Posterior vena cava (tissue), 2 donors: ENCODE results near the gene CAMK1G. TPM values are rescaled to one million over a fixed set of nuclear protein-coding genes. Genes with fewer than 3 reads are reported as not detected.

Experiments used
- DNase-seq: peaks from one replicate; pipeline ENCODE4 v3.0.0-alpha.2; 2020; ENCODE audit warnings: low spot score
- intact Hi-C, 2 donors: fragments of 100-400 bp; cut with DNase I; formaldehyde crosslinking; loops; one replicate each; pipeline versions ENCODE4 v1.14.1 to v1.14.2; 2022 to 2023
- long read RNA-seq, 2 donors: library from polyadenylated mRNA; unstranded; transcript quantifications; one replicate each; pipeline ENCODE4 v2.0.0, GENCODE V29; 2020 to 2021
- total RNA-seq, 2 donors: library from RNA; stranded (reverse); fragmentation: NEBNext Ultra II Directional; extraction: Animal tissue kit (Norgen Biotek cat#: 25700); gene quantifications; one replicate each; pipeline ENCODE4 v1.2.1, GENCODE V29; 2021
- donor health status: DM: yes; HTN: yes; CAD: no.
- donor health status: DM: yes; HTN: yes; CAD: no.

CAMK1G gene
- total RNA-seq: not detected
- long read RNA-seq, donor 1: 0 reads
- long read RNA-seq, donor 2: 0 reads

GRCh38 chr1:209583408-209583807 lies at the start of gene CAMK1G:
CAMK1G (plus strand) TSS chr1:209583714; CDS start chr1:209594984, 11,270 bp downstream.
- intact Hi-C loops: no loop called here
- DNase-seq: no peak

- DNase-seq: no peak
- intact Hi-C loops: no loop called here
These were observed 48.8 kb upstream of the CAMK1G start for GRCh38 chr1:209534496-209535250.

GRCh38 chr1:209536843-209537242 lies 46.7 kb upstream of the CAMK1G start:
- DNase-seq: no peak
- intact Hi-C loops: no loop called here

- DNase-seq: no peak
- intact Hi-C loops: no loop called here
These were observed 46.0 kb upstream of the CAMK1G start for GRCh38 chr1:209537336-209538114.

GRCh38 chr1:209539576-209539975 lies 43.9 kb upstream of the CAMK1G start:
- intact Hi-C loops: no loop called here
- DNase-seq: no peak

GRCh38 chr1:209542585-209542984 lies 40.9 kb upstream of the CAMK1G start:
- DNase-seq: no peak
- intact Hi-C loops: no loop called here

GRCh38 chr1:209544098-209544497 lies 39.4 kb upstream of the CAMK1G start:
- DNase-seq: no peak
- intact Hi-C loops: no loop called here

- intact Hi-C loops: no loop called here
- no peak for DNase-seq
These were observed 38.1 kb upstream of the CAMK1G start for GRCh38 chr1:209545423-209545822.

- no peak for DNase-seq
- intact Hi-C loops: no loop called here
These were observed 37.0 kb upstream of the CAMK1G start for GRCh38 chr1:209546390-209547085.

GRCh38 chr1:209547626-209548025 lies 35.9 kb upstream of the CAMK1G start:
- no peak for DNase-seq
- intact Hi-C loops: no loop called here

GRCh38 chr1:209549443-209550205 lies 33.9 kb upstream of the CAMK1G start:
- intact Hi-C loops: no loop called here
- no peak for DNase-seq

GRCh38 chr1:209550519-209550918 lies 33.0 kb upstream of the CAMK1G start:
- intact Hi-C loops: no loop called here

GRCh38 chr1:209552406-209553264 lies 30.9 kb upstream of the CAMK1G start:
- intact Hi-C loops: no loop called here
- no peak for DNase-seq

More at GRCh38 chr1:209550519-209550918, 33.0 kb upstream of the CAMK1G start:
- no peak for DNase-seq

- intact Hi-C loops: no loop called here
- no peak for DNase-seq
These were observed 28.5 kb upstream of the CAMK1G start for GRCh38 chr1:209554761-209555611.

GRCh38 chr1:209556162-209556690 lies 27.3 kb upstream of the CAMK1G start:
- no peak for DNase-seq
- intact Hi-C loops: no loop called here

GRCh38 chr1:209557221-209557620 lies 26.3 kb upstream of the CAMK1G start:
- intact Hi-C loops: no loop called here
- DNase-seq: no peak

- DNase-seq: no peak
- intact Hi-C loops: no loop called here
These were observed 23.0 kb upstream of the CAMK1G start for GRCh38 chr1:209560529-209560928.
